ENCODE results near the gene HMGXB4. TPM values are rescaled to one million over a fixed set of nuclear protein-coding genes. Genes with fewer than 3 reads are reported as not detected.

The HMGXB4 gene
- total RNA-seq, 1 donor from 2014 or later = 35.7 TPM

Other genes with a start within 250 kb of the HMGXB4 start
- gene ISX, start 191.3 kb upstream of the HMGXB4 start, total RNA-seq = not detected in 2 replicates
- 35.1 and 38.3 TPM in 2 replicates for gene TOM1, start 42.4 kb downstream of the HMGXB4 start, total RNA-seq
- gene HMOX1, start 123.6 kb downstream of the HMGXB4 start, total RNA-seq = 1.3 and 1.4 TPM in 2 replicates
- 206 TPM in 2 replicates for gene MCM5, start 142.6 kb downstream of the HMGXB4 start, total RNA-seq

Measured in T-helper 1 cell treated with Interleukin-12 subunit alpha and Interleukin-12 subunit beta and Interleukin-4 antibody, amounts not matched to agents 30 ng/mL and 1 ng/mL, for 36 hours (primary cell).